ENCODE data around the gene TBX4.

TBX4 gene

GRCh38 chr17:61459142-61459809, 7.1 kb downstream of the TBX4 start:
- H3K36me3 ChIP-seq (ENCODE audit: insufficient read depth), result no peaks in the 10 kb centered on the region

GRCh38 chr17:61459939-61460718, 7.9 kb downstream of the TBX4 start:
- no peak overlapping the region for H2AFZ ChIP-seq (ENCODE audit: low read depth)
- no peaks in the 10 kb centered on the region for H3K79me2 ChIP-seq (ENCODE audit: insufficient read depth, low read depth)
- no peaks in the 10 kb centered on the region for H3K27me3 ChIP-seq (ENCODE audit: insufficient read depth, low read depth)
- H4K20me1 ChIP-seq (ENCODE audit: insufficient read depth), result no peaks in the 10 kb centered on the region
- H3K9ac ChIP-seq, result no peak overlapping the region
- H3K4me1 ChIP-seq (ENCODE audit: low read depth, poor library complexity, severe bottlenecking), result no peaks in the 10 kb centered on the region
- no peaks in the 10 kb centered on the region for H3K36me3 ChIP-seq (ENCODE audit: insufficient read depth)
- H3K27ac ChIP-seq, result no peak overlapping the region
- H3K4me3 ChIP-seq (IDR thresholded peaks at IDR 0.05; ENCODE audit: insufficient read depth, low read depth, low read length), result no peak overlapping the region
- H3K4me2 ChIP-seq, result no peak overlapping the region
- no peak for TF ChIP-seq CTCF (conservative IDR thresholded peaks at IDR 0.05; ENCODE audit: low read depth, low read length)

More at GRCh38 chr17:61459142-61459809, 7.1 kb downstream of the TBX4 start:
- Histone ChIP-seq H3K4me3 (IDR thresholded peaks at IDR 0.05; ENCODE audit: insufficient read depth, low read depth, low read length) (no peak overlapping the region), H3K4me1 (ENCODE audit: low read depth, poor library complexity, severe bottlenecking) (no peaks in the 10 kb centered on the region), H3K79me2 (ENCODE audit: insufficient read depth, low read depth) (no peaks in the 10 kb centered on the region), H2AFZ (ENCODE audit: low read depth) (no peak overlapping the region), H3K27me3 (ENCODE audit: insufficient read depth, low read depth) (no peaks in the 10 kb centered on the region), H3K4me2 (no peak overlapping the region), H3K9ac (no peak overlapping the region), H4K20me1 (ENCODE audit: insufficient read depth) (no peaks in the 10 kb centered on the region), H3K27ac (no peak overlapping the region)
- TF ChIP-seq CTCF (conservative IDR thresholded peaks at IDR 0.05; ENCODE audit: low read depth, low read length), result no peak

- H3K27ac ChIP-seq, result no peak overlapping the region
- H4K20me1 ChIP-seq (ENCODE audit: insufficient read depth), result no peaks in the 10 kb centered on the region
- no peak overlapping the region for H3K4me2 ChIP-seq
- no peaks in the 10 kb centered on the region for H3K4me1 ChIP-seq (ENCODE audit: low read depth, poor library complexity, severe bottlenecking)
- TF ChIP-seq CTCF (conservative IDR thresholded peaks at IDR 0.05; ENCODE audit: low read depth, low read length), result no peak
- no peak overlapping the region for H2AFZ ChIP-seq (ENCODE audit: low read depth)
- no peaks in the 10 kb centered on the region for H3K79me2 ChIP-seq (ENCODE audit: insufficient read depth, low read depth)
- no peak overlapping the region for H3K4me3 ChIP-seq (IDR thresholded peaks at IDR 0.05; ENCODE audit: insufficient read depth, low read depth, low read length)
- H3K27me3 ChIP-seq (ENCODE audit: insufficient read depth, low read depth), result no peaks in the 10 kb centered on the region
- H3K36me3 ChIP-seq (ENCODE audit: insufficient read depth), result no peaks in the 10 kb centered on the region
- H3K9ac ChIP-seq, result no peak overlapping the region
Measured at GRCh38 chr17:61460796-61461585, 8.8 kb downstream of the TBX4 start.

GRCh38 chr17:61461586-61461966, 9.4 kb downstream of the TBX4 start:
- Histone ChIP-seq H3K27me3 (ENCODE audit: insufficient read depth, low read depth) (no peaks in the 10 kb centered on the region), H3K27ac (no peak overlapping the region), H3K79me2 (ENCODE audit: insufficient read depth, low read depth) (no peaks in the 10 kb centered on the region), H3K4me3 (IDR thresholded peaks at IDR 0.05; ENCODE audit: insufficient read depth, low read depth, low read length) (no peak overlapping the region), H3K4me1 (ENCODE audit: low read depth, poor library complexity, severe bottlenecking) (no peaks in the 10 kb centered on the region), H3K36me3 (ENCODE audit: insufficient read depth) (no peaks in the 10 kb centered on the region), H2AFZ (ENCODE audit: low read depth) (no peak overlapping the region), H4K20me1 (ENCODE audit: insufficient read depth) (no peaks in the 10 kb centered on the region), H3K4me2 (no peak overlapping the region), H3K9ac (no peak overlapping the region)
- TF ChIP-seq CTCF (conservative IDR thresholded peaks at IDR 0.05; ENCODE audit: low read depth, low read length), result no peak

All from KMS-11 (cell line).